ENCODE results near the gene HBB.
"Not testable (repeated sequence)": the region's sequence is repeated elsewhere in the genome, so short reads cannot be mapped to it uniquely, and the experiment has no call there.

The HBB gene

GRCh38 chr11:5226732-5227310 is at the start of gene HBB:
HBB (minus strand) TSS chr11:5227071; CDS start chr11:5227021, 50 bp downstream.
- DNase-seq, result no peak

- no peak for DNase-seq
These were observed 48.7 kb upstream of the HBB start for GRCh38 chr11:5275369-5276110.

- DNase-seq, result no peak
These were observed 47.5 kb upstream of the HBB start for GRCh38 chr11:5274395-5274794.

DNA sequence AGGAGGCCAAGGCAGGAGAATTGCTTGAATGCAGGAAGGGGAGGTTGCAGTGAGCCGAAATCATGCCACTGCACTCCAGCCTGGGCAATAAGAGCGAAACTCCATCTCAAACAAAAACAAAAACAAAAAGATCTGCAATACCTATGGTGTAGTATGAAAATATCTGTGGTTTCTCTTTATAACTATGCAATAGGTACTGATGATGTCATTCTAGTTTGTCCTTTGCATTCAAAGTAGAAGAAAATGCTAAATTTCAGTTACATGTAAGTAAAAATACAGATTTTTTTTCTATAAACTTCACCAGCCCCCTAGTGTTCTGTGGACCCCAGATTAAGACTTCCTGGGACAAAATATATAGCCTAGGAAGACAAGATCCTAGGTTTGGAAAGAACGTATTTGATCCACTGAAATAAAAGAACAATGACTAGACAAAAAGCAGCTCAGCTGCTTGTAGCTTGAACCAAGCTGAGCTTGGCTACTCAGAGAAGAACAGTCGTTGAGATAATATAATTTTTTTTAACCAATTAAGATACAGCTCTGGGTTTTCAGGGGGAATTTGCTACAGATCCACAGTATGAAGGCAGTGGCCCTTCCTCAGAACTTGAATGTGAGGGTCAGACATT is 45.6 kb upstream of the HBB start:
- no peak for DNase-seq

DNA sequence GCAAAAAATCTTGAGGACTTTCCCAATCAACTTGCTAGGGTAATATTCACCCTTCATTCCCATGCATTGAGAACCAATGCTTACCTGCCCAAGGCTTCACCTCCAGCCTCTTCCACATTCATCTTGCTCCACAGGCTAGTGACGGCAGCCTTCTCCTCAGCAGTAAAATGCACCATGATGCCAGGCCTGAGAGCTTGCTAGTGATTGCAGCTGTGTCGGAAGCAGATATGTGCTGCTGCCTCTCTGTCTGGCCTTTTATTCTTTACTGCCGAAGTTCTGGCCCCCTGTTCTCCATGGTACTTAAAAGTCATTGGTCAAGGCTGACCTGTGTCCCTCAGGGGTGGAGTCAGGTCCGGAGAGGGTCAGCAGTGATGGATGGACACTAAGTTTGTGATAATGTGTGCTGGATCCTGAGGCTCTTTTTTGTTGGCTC is 42.9 kb upstream of the HBB start, which contains the start of gene HBE1:
Gene HBE1 (minus strand): TSS at position 231 of the 433 bp plus-strand sequence. CDS start 55 bp downstream, at position 176.
- DNase-seq, result no peak

DNA sequence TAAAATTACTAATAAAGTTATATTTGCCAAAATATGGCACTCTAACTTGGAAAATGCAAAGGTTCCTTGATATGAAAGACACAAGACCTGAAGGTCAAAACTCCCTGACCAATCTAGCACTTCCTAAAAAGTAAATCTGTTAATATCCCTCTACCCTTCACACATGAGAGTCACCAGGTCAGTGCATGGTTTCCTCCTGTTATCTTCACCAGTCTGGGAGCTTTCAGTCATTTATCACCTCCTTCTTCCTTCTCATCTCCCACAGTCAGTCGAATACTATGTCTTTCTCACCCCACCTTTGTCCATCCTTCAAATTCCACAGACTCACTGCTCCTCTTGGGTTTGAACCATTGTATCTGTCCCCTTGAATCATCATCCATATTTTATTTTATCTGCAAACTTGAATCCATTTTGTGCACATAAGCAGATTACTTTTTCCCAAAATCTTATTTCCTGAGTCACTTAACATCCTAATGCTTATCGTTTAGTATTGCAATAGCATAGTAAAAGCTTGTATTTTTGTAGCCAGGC is 40.2 kb upstream of the HBB start:
- DNase-seq, result no peak

GRCh38 chr11:5266609-5267008 is 39.7 kb upstream of the HBB start:
- DNase-seq, result no peak

- DNase-seq, result no peak
These were observed 39.0 kb upstream of the HBB start for GRCh38 chr11:5265832-5266231.

- no peak for DNase-seq
These were observed 31.8 kb upstream of the HBB start for GRCh38 chr11:5258543-5259262.

GRCh38 chr11:5257296-5257695 is 30.4 kb upstream of the HBB start:
- no peak for DNase-seq

GRCh38 chr11:5254646-5255413 is 28.0 kb upstream of the HBB start, which contains the start of gene HBG2:
HBG2 (minus strand) TSS chr11:5254781; CDS start chr11:5254728, 53 bp downstream.
- not testable (repeated sequence) for DNase-seq

- not testable (repeated sequence) for DNase-seq
These were observed 27.2 kb upstream of the HBB start for GRCh38 chr11:5254023-5254422.

GRCh38 chr11:5253440-5253839 is 26.6 kb upstream of the HBB start:
- not testable (repeated sequence) for DNase-seq

DNA sequence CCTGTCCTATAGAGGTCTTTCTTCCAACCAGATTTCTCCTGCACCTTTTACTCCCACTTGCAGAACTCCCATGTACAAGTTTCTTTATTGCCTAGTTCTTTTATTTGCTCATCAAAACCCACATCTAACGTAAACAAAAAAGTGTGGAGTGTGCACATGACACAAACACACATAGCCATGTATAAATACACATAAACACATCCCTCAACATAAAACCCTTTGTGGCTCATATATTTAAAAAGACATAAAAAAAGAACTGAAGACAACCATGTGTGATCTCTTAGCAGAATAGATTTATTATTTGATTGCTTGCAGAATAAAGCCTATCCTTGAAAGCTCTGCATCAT is 26.0 kb upstream of the HBB start:
- DNase-seq, result no peak

- DNase-seq, result no peak
These were observed 25.5 kb upstream of the HBB start for GRCh38 chr11:5252192-5252918.

DNA sequence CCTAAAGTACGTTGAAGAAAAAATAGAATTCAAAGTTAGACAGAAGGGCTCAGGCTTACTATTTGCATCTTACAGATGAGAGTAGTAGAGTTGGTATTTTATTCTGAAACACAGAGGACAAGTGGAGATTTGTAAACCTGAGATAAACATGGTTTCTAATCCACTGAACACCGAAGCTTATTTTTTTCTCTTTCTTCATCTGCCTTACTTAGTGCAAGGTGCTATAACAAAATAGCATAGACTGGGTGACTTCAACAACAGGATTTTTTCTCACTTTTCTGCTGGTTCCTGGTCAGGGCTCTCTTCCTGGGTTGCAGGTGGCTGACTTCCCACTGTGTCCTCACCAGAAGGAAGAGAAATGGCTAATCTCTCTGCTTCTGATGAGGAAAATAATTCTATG is 24.9 kb upstream of the HBB start:
- no peak for DNase-seq

DNA sequence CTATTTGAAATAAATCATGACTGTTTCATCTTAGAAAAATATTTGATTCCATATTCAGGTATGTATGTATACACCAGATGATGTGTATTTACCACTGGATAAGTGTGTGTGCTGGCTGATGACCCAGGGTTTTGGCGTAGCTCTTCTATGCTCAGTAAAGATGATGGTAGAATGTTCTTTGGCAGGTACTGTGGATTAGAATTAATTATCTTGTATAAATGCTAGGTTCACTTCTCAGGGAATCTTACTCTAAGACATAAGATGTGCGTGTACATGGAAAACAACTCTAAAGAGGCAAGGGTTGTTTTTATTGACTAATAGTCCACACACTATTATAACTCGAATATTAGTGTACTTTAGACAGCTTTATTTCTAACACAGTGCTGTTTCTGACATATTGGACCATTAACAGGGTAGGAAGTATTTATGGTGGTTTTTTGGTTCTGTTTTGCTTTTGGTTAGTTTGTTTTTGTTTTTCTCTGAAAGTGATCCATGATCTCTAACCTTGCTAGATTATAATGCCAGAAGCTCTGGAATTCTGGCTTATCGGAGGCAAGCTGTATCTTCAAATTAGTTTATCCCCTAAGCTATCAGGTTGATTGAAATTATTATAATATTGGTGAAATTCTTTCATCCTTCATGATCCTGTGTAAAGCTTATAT is 23.8 kb upstream of the HBB start:
- DNase-seq, result no peak

- not testable (repeated sequence) for DNase-seq
These were observed 23.0 kb upstream of the HBB start, which contains the start of gene HBG1 for GRCh38 chr11:5249807-5250396. HBG1 (minus strand) TSS chr11:5249857; CDS start chr11:5249804, 53 bp downstream.

- not testable (repeated sequence) for DNase-seq
These were observed 21.6 kb upstream of the HBB start for GRCh38 chr11:5248498-5248897.

- DNase-seq, result no peak
These were observed 20.8 kb upstream of the HBB start for GRCh38 chr11:5247472-5248192.

All from CD4-positive, alpha-beta T cell treated with Interleukin-17A for 4 hours (primary cell).